H9 (cell line): ENCODE measurements around the gene ITPKB. TPM values are rescaled to one million over a fixed set of nuclear protein-coding genes. Genes with fewer than 3 reads are reported as not detected.
A peak's percentile ranks its signal among the peaks of the same experiment; 100 is the strongest.

Experiments
- DNase-seq: peaks from one replicate; pipeline ENCODE4 v3.0.0-alpha.2; 2017
- H2AFZ ChIP-seq: one replicate; pipeline ENCODE4 v1.6.1; 2013; ENCODE audit warnings: mild to moderate bottlenecking, low read length, control low read depth, moderate library complexity
- H2AK5ac ChIP-seq: 2 replicates; pipeline ENCODE4 v1.6.1; 2013; ENCODE audit warnings: low read length, control low read depth, mixed read lengths; ENCODE audit not compliant: insufficient read length
- H2BK120ac ChIP-seq: one replicate; pipeline ENCODE4 v1.6.1; 2013; ENCODE audit warnings: low read depth, mild to moderate bottlenecking, low read length, control low read depth, inconsistent platforms; ENCODE audit not compliant: poor library complexity, severe bottlenecking
- H2BK12ac ChIP-seq: 2 replicates; pipeline ENCODE4 v1.6.1; 2013; ENCODE audit warnings: low read length, control low read depth, mixed read lengths, low read depth; ENCODE audit not compliant: insufficient read length
- H2BK15ac ChIP-seq: 2 replicates; pipeline ENCODE4 v1.6.1; 2013; ENCODE audit warnings: low read depth, low read length, control low read depth
- H2BK20ac ChIP-seq: one replicate; pipeline ENCODE4 v1.6.1; 2013; ENCODE audit warnings: low read depth, mild to moderate bottlenecking, low read length, control low read depth, inconsistent platforms; ENCODE audit not compliant: poor library complexity, severe bottlenecking
- H2BK5ac ChIP-seq: 2 replicates; pipeline ENCODE4 v1.6.1; 2013; ENCODE audit warnings: low read length, control low read depth, mixed read lengths; ENCODE audit not compliant: insufficient read length
- H3K14ac ChIP-seq: 2 replicates; pipeline ENCODE4 v1.6.1; 2013; ENCODE audit warnings: low read length, control low read depth; ENCODE audit not compliant: insufficient read depth
- H3K18ac ChIP-seq: 2 replicates; pipeline ENCODE4 v1.6.1; 2013; ENCODE audit warnings: low read depth, mild to moderate bottlenecking, mixed read lengths, low read length, control low read depth; ENCODE audit not compliant: insufficient read length
- H3K23ac ChIP-seq: 2 replicates; pipeline ENCODE4 v1.6.1; 2013; ENCODE audit warnings: low read length, control low read depth, mixed read lengths, low read depth; ENCODE audit not compliant: insufficient read length
- H3K23me2 ChIP-seq: 2 replicates; pipeline ENCODE4 v1.6.1; 2013; ENCODE audit warnings: low read depth, mild to moderate bottlenecking, mixed read lengths, low read length, control low read depth; ENCODE audit not compliant: insufficient read length, poor library complexity, severe bottlenecking
- H3K27ac ChIP-seq: 2 replicates; pipeline ENCODE4 v1.5.1; 2013; ENCODE audit warnings: low read length, control low read depth, mixed read lengths, low read depth; ENCODE audit not compliant: insufficient read length
- H3K27me3 ChIP-seq: 2 replicates; pipeline ENCODE4 v1.6.1; 2013; ENCODE audit warnings: low read length, control low read depth, inconsistent platforms; ENCODE audit not compliant: insufficient read depth
- H3K4ac ChIP-seq: 2 replicates; pipeline ENCODE4 v1.6.1; 2013; ENCODE audit warnings: low read depth, mild to moderate bottlenecking, control low read depth, inconsistent platforms, low read length, moderate library complexity
- H3K4me1 ChIP-seq: 2 replicates; pipeline ENCODE4 v1.6.1; 2013; ENCODE audit warnings: low read length, control low read depth, inconsistent platforms; ENCODE audit not compliant: insufficient read depth
- H3K4me2 ChIP-seq: 2 replicates; pipeline ENCODE4 v1.6.1; 2013; ENCODE audit warnings: low read length, control low read depth, mixed read lengths; ENCODE audit not compliant: insufficient read length, insufficient read depth
- H3K56ac ChIP-seq: 2 replicates; pipeline ENCODE4 v1.6.1; 2013; ENCODE audit warnings: low read depth, mild to moderate bottlenecking, mixed read lengths, low read length, control low read depth; ENCODE audit not compliant: insufficient read length
- H3K79me1 ChIP-seq: 2 replicates; pipeline ENCODE4 v1.6.1; 2013; ENCODE audit warnings: low read depth, mild to moderate bottlenecking, moderate library complexity, low read length, control low read depth, inconsistent platforms; ENCODE audit not compliant: insufficient read depth, poor library complexity, severe bottlenecking
- H3K79me2 ChIP-seq: 2 replicates; pipeline ENCODE4 v1.6.1; 2013; ENCODE audit warnings: low read length, control low read depth, inconsistent platforms; ENCODE audit not compliant: insufficient read depth
- H3K9ac ChIP-seq: 2 replicates; pipeline ENCODE4 v1.6.1; 2013; ENCODE audit warnings: low read length, control low read depth, mixed read lengths; ENCODE audit not compliant: insufficient read length; ENCODE audit errors: extremely low read depth
- H3K9me3 ChIP-seq: one replicate; pipeline ENCODE4 v1.6.1; 2013; ENCODE audit warnings: low read depth, low read length, inconsistent platforms; ENCODE audit not compliant: control insufficient read depth
- H3T11ph ChIP-seq: one replicate; pipeline ENCODE4 v1.6.1; 2013; ENCODE audit warnings: mild to moderate bottlenecking, low read length, control low read depth, inconsistent platforms
- H4K20me1 ChIP-seq: one replicate; pipeline ENCODE4 v1.6.1; 2013; ENCODE audit not compliant: control insufficient read depth, insufficient read length, insufficient read depth
- H4K5ac ChIP-seq: 2 replicates; pipeline ENCODE4 v1.6.1; 2013; ENCODE audit warnings: low read depth, mild to moderate bottlenecking, mixed read lengths, low read length, control low read depth; ENCODE audit not compliant: insufficient read length
- H4K8ac ChIP-seq: replicated peaks from 2 replicates; pipeline ENCODE4 v1.6.1; 2013; ENCODE audit warnings: low read length, control low read depth, mixed read lengths, low read depth; ENCODE audit not compliant: insufficient read length
- H4K91ac ChIP-seq: 2 replicates; pipeline ENCODE4 v1.6.1; 2013; ENCODE audit warnings: low read depth, mild to moderate bottlenecking, moderate library complexity, mixed read lengths, low read length, control low read depth; ENCODE audit not compliant: insufficient read length
- H3K27ac Mint-ChIP-seq, 3 experiments: 2 replicates in 2 of 3; 3 replicates in 1 of 3; pipeline ENCODE4 v1.8.0; 2020 to 2021; ENCODE audit warnings: mixed read lengths in 3 of 3, mild to moderate bottlenecking in 1 of 3, moderate library complexity in 1 of 3
- H3K27me3 Mint-ChIP-seq: 2 replicates; pipeline ENCODE4 v1.8.0; 2021; ENCODE audit warnings: low read depth, mild to moderate bottlenecking, moderate library complexity, mixed read lengths
- H3K36me3 Mint-ChIP-seq, 3 experiments: 2 replicates in 2 of 3; 3 replicates in 1 of 3; pipeline ENCODE4 v1.8.0; 2020 to 2021; ENCODE audit warnings: low read depth in 3 of 3, mixed read lengths in 3 of 3; ENCODE audit not compliant: insufficient read depth in 1 of 3
- H3K4me1 Mint-ChIP-seq, 2 experiments: 2 replicates each; pipeline ENCODE4 v1.8.0; 2020; ENCODE audit warnings: mixed read lengths in 2 of 2
- H3K4me3 Mint-ChIP-seq, 2 experiments: 2 replicates in 1 of 2; 3 replicates in 1 of 2; pipeline ENCODE4 v1.8.0; 2020 to 2021; ENCODE audit warnings: mild to moderate bottlenecking in 2 of 2, mixed read lengths in 2 of 2, moderate library complexity in 1 of 2
- H3K9me3 Mint-ChIP-seq, 2 experiments: 2 replicates in 1 of 2; 3 replicates in 1 of 2; pipeline ENCODE4 v1.8.0; 2020; ENCODE audit warnings: mild to moderate bottlenecking in 2 of 2, mixed read lengths in 2 of 2, moderate library complexity in 1 of 2
- WGBS: extraction: QIAGEN DNeasy Blood & Tissue Kit; methylation state at CpG from one replicate; pipeline ENCODE4 v1.1.7; 2013; ENCODE audit warnings: missing lambda C conversion rate, low lambda C conversion rate, mixed read lengths; ENCODE audit not compliant: insufficient read length; ENCODE audit errors: extremely low coverage; 5-methylcytosine and 5-hydroxymethylcytosine counted together
- total RNA-seq: library from RNA; stranded (reverse); gene quantifications from 2 replicates; pipeline ENCODE4 v1.2.1, GENCODE V29; 2021
- TF ChIP-seq, protein P1 (sequence below): fragments of 200-600 bp; sonication (generic); conservative IDR thresholded peaks from 3 replicates; pipeline ENCODE4 v1.8.0; 2021; ENCODE audit warnings: antibody characterized with exemption, mild to moderate bottlenecking

Gene ITPKB
- total RNA-seq, 1 experiment from 2014 or later: 3.8 TPM

DNA sequence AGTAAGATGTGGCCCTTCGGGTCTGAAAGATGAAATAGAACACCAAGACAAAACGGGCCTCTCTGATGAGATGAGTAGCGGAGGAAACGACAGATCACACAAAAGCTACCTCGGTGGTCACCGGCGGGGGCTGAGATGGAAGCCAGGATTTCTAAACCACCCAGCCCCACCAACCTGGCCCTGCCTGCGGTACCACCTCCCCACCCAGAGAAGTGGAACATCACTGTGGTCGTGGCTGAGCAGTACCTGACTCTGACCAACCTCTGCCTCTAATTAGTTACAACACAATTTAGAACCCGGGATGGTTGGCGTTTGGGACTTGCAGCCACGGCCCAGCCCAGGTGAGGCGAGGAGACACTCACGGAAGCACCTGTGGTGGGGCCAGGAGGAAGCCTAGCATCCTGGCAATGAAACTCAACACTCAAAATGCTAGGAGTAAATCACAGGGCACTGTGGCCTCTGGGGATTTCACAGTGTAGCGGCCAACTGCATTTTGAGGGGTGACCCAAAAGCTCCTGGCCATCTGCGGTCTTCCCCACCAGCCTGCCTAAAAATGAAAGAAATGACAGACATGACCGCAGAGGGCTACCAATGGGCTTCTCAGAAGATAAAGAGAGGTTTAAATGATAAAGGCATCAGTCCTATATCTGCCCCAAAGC lies 73.4 kb downstream of the ITPKB start:
- TF ChIP-seq, protein P1, sequence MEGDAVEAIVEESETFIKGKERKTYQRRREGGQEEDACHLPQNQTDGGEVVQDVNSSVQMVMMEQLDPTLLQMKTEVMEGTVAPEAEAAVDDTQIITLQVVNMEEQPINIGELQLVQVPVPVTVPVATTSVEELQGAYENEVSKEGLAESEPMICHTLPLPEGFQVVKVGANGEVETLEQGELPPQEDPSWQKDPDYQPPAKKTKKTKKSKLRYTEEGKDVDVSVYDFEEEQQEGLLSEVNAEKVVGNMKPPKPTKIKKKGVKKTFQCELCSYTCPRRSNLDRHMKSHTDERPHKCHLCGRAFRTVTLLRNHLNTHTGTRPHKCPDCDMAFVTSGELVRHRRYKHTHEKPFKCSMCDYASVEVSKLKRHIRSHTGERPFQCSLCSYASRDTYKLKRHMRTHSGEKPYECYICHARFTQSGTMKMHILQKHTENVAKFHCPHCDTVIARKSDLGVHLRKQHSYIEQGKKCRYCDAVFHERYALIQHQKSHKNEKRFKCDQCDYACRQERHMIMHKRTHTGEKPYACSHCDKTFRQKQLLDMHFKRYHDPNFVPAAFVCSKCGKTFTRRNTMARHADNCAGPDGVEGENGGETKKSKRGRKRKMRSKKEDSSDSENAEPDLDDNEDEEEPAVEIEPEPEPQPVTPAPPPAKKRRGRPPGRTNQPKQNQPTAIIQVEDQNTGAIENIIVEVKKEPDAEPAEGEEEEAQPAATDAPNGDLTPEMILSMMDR: no peak
- no peaks in the 10 kb centered on the region for H3K9me3 Mint-ChIP-seq
- Histone ChIP-seq H3K4me1 (peaks cover 6% of the 10 kb centered on the region), H2BK20ac (no peak overlapping the region), H2BK5ac (no peak overlapping the region), H3K9ac (no peak overlapping the region), H3T11ph (no peak overlapping the region), H3K9me3 (no peaks in the 10 kb centered on the region), H3K18ac (no peak overlapping the region), H3K27ac (no peak overlapping the region), H3K23ac (no peak overlapping the region), H4K5ac (no peak overlapping the region), H3K27me3 (no peaks in the 10 kb centered on the region), H3K4me2 (no peak overlapping the region), H2BK12ac (no peak overlapping the region), H2BK120ac (no peak overlapping the region), H3K23me2 (no peaks in the 10 kb centered on the region), H2BK15ac (no peak overlapping the region), H4K91ac (no peak overlapping the region), H2AFZ (no peak overlapping the region), H3K4ac (no peak overlapping the region), H3K79me1 (no peaks in the 10 kb centered on the region), H2AK5ac (no peak overlapping the region), H4K20me1 (no peaks in the 10 kb centered on the region), H3K79me2 (no peaks in the 10 kb centered on the region), H3K56ac (no peak overlapping the region), H3K14ac (no peak overlapping the region), H4K8ac (no peak overlapping the region)
- H3K4me1 Mint-ChIP-seq: peaks cover 43 to 56% of the 10 kb centered on the region in 2 experiments
- peak overlapping the region in 1 of 3 experiments; percentile 23; a peak in 2 of 7 replicates for H3K27ac Mint-ChIP-seq
- no CpG with 5 or more reads among the region's 17 CpGs for whole genome bisulfite sequencing
- H3K4me3 Mint-ChIP-seq: no peak overlapping the region
- H3K36me3 Mint-ChIP-seq: no peaks in the 10 kb centered on the region
- no peak for DNase-seq
- H3K27me3 Mint-ChIP-seq: peaks cover 5% of the 10 kb centered on the region
